ENCODE data around the gene APP.

DNA sequence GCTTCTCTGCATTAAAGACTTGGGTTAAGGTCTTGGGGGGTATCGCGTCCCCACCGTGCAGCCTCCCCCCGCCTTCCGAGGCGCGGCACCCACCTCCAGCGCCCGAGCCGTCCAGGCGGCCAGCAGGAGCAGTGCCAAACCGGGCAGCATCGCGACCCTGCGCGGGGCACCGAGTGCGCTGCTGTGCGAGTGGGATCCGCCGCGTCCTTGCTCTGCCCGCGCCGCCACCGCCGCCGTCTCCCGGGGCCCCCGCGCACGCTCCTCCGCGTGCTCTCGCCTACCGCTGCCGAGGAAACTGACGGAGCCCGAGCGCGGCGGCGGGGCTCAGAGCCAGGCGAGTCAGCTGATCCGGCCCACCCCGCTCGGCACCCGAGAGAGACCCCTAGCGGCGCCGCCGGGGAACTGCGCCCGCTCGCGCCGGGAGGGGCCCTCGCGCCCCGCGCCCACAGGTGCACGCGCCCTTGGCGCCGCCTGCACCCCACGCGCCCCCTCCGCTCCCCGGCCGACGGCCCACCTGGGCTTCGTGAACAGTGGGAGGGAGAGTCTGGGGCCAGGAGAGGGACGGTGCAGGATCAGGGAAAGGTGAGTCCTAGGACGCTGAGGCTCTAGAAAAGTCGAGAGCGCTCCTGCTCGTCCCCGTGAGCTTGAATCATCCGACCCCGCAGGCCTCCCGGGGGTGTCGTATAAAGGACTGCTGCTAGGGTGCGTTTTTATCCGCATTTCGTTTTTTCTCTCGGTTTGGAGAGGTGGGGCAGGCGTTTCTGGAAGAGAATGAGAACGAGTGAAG is at the start of gene APP:
- TF ChIP-seq YY1 (IDR thresholded peaks at IDR 0.05; ENCODE audit: low read depth) (0 out of 2 replicates have a peak, but pooled peaks have one; percentile 19), CEBPB (IDR thresholded peaks at IDR 0.05) (no peak), TAF1 (IDR thresholded peaks at IDR 0.05; ENCODE audit: low read depth) (peak; percentile 58; the same call in 1 of the 2 replicates), EP300 (IDR thresholded peaks at IDR 0.05; ENCODE audit: borderline replicate concordance) (no peak; the same call in 1 of the 2 replicates), TCF12 (IDR thresholded peaks at IDR 0.05; ENCODE audit: low read depth) (peak; percentile 42; the same call in 1 of the 2 replicates), RAD21 (IDR thresholded peaks at IDR 0.05; ENCODE audit: low read depth) (peak; percentile 62; the same call in 1 of the 2 replicates), FOXM1 (IDR thresholded peaks at IDR 0.05; ENCODE audit: borderline replicate concordance, low read depth) (no peak), NFIC (IDR thresholded peaks at IDR 0.05) (peak; percentile 86; the same call in 1 of the 2 replicates), TEAD4 (IDR thresholded peaks at IDR 0.05) (0 out of 2 replicates have a peak, but pooled peaks have one; percentile 3)
- TF ChIP-seq, protein P1, sequence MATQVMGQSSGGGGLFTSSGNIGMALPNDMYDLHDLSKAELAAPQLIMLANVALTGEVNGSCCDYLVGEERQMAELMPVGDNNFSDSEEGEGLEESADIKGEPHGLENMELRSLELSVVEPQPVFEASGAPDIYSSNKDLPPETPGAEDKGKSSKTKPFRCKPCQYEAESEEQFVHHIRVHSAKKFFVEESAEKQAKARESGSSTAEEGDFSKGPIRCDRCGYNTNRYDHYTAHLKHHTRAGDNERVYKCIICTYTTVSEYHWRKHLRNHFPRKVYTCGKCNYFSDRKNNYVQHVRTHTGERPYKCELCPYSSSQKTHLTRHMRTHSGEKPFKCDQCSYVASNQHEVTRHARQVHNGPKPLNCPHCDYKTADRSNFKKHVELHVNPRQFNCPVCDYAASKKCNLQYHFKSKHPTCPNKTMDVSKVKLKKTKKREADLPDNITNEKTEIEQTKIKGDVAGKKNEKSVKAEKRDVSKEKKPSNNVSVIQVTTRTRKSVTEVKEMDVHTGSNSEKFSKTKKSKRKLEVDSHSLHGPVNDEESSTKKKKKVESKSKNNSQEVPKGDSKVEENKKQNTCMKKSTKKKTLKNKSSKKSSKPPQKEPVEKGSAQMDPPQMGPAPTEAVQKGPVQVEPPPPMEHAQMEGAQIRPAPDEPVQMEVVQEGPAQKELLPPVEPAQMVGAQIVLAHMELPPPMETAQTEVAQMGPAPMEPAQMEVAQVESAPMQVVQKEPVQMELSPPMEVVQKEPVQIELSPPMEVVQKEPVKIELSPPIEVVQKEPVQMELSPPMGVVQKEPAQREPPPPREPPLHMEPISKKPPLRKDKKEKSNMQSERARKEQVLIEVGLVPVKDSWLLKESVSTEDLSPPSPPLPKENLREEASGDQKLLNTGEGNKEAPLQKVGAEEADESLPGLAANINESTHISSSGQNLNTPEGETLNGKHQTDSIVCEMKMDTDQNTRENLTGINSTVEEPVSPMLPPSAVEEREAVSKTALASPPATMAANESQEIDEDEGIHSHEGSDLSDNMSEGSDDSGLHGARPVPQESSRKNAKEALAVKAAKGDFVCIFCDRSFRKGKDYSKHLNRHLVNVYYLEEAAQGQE (IDR thresholded peaks at IDR 0.05; ENCODE audit: low read depth), result peak; percentile 14; the same call in 1 of the 2 replicates
- TF ChIP-seq, protein P2, sequence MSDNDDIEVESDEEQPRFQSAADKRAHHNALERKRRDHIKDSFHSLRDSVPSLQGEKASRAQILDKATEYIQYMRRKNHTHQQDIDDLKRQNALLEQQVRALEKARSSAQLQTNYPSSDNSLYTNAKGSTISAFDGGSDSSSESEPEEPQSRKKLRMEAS (IDR thresholded peaks at IDR 0.05), result peak; percentile 86

Data from Ishikawa (cell line).